Sigmoid colon (tissue), 7 donors: ENCODE measurements around the gene TEKT3. TPM values are rescaled to one million over a fixed set of nuclear protein-coding genes. Genes with fewer than 3 reads are reported as not detected.

ENCODE experiments used
- DNase-seq: peaks from one replicate; pipeline ENCODE4 v3.0.0-alpha.2; 2019
- H3K27ac ChIP-seq, 4 donors: fragments of 200-600 bp; sonication (generic); one replicate each; pipeline ENCODE4 v1.5.1; 2016 to 2019; ENCODE audit warnings: mild to moderate bottlenecking in 1 of 4
- H3K27me3 ChIP-seq, 3 donors: fragments of 200-600 bp; sonication (generic); one replicate each; pipeline ENCODE4 v1.5.1; 2019; ENCODE audit warnings: mild to moderate bottlenecking in 1 of 3
- H3K36me3 ChIP-seq, 4 donors: fragments of 200-600 bp; sonication (generic); one replicate each; pipeline ENCODE4 v1.5.1; 2016 to 2019
- H3K4me1 ChIP-seq, 4 donors: fragments of 200-600 bp; sonication (generic); one replicate each; pipeline ENCODE4 v1.5.1; 2017 to 2019
- H3K4me3 ChIP-seq, 4 donors: fragments of 200-600 bp; sonication (generic); one replicate each; pipeline ENCODE4 v1.5.1; 2017 to 2019; ENCODE audit warnings: mild to moderate bottlenecking in 2 of 4, moderate library complexity in 1 of 4
- H3K9me3 ChIP-seq, 4 donors: fragments of 200-600 bp in 3 of 4; sonication (generic) in 3 of 4; one replicate each; pipeline versions ENCODE4 v1.5.1 to v1.6.1; 2013 to 2019
- CTCF ChIP-seq, 4 experiments: fragments of 450-650 bp in 3 of 4; fragments of 200-600 bp in 1 of 4; IDR thresholded peaks; one replicate each; pipeline ENCODE4 v1.5.1; 2016 to 2019; ENCODE audit warnings: antibody characterized with exemption in 4 of 4, mild to moderate bottlenecking in 3 of 4, moderate library complexity in 2 of 4
- EP300 ChIP-seq, 4 donors: sonication (generic); formaldehyde crosslinking; IDR thresholded peaks; one replicate each; pipeline ENCODE4 v1.6.1; 2017; ENCODE audit warnings: antibody characterized with exemption in 4 of 4
- POLR2A ChIP-seq, 2 donors: fragments of 450-650 bp; IDR thresholded peaks; one replicate each; pipeline ENCODE4 v1.6.1; 2016; ENCODE audit warnings: antibody characterized with exemption in 2 of 2, mild to moderate bottlenecking in 2 of 2, moderate library complexity in 2 of 2
- POLR2AphosphoS5 ChIP-seq, 4 donors: sonication (generic); formaldehyde crosslinking; IDR thresholded peaks; one replicate each; pipeline ENCODE4 v1.6.1; 2017; ENCODE audit warnings: antibody characterized with exemption in 4 of 4
- WGBS, 2 donors: extraction: QIAGEN DNeasy Blood & Tissue Kit; methylation state at CpG; one replicate each; pipeline ENCODE4 v1.1.7; 2013; 5-methylcytosine and 5-hydroxymethylcytosine counted together
- intact Hi-C: fragments of 100-400 bp; cut with DNase I; formaldehyde crosslinking; loops from one replicate; pipeline ENCODE4 v1.15.1; 2023
- polyA plus RNA-seq, 3 donors: library from polyadenylated mRNA; stranded (reverse); fragments of 200-250 nt; gene quantifications; one replicate each; pipeline ENCODE4 v1.2.3, GENCODE V29; 2013
- total RNA-seq, 4 donors: library from RNA; depleted of rRNA; stranded (reverse); fragments of >200 nt; gene quantifications; one replicate each; pipeline ENCODE4 v1.1.0, GENCODE V29; 2016
- donor health status: healthy with polysubstance abuse.
- donor health status: Bipolar disorder and iron deficiency.
- donor health status: healthy.

Gene TEKT3
- total and polyA plus RNA-seq, 7 donors, result 0.26 to 1.8 TPM; not detected in 5

- intact Hi-C loops, result no loop called here
- Histone ChIP-seq H3K27ac (no peak overlapping the region), H3K4me3 (no peak overlapping the region), H3K27me3 (no peaks in the 10 kb centered on the region), H3K36me3 (no peaks in the 10 kb centered on the region), H3K4me1 (peaks cover 0 to 26% (median 21%) of the 10 kb centered on the region in 4 donors), H3K9me3 (no peaks in the 10 kb centered on the region)
- DNase-seq, result no peak
- 91 to 92% methylated on average over 6 of the region's 6 CpGs for WGBS, 2 donors
- TF ChIP-seq POLR2A (IDR thresholded peaks at IDR 0.05) (no peak), POLR2AphosphoS5 (IDR thresholded peaks at IDR 0.05) (no peak), EP300 (IDR thresholded peaks at IDR 0.05) (no peak), CTCF (IDR thresholded peaks at IDR 0.05) (no peak)
These were observed 50.8 kb downstream of the TEKT3 start for GRCh38 chr17:15290605-15291004.

GRCh38 chr17:15289285-15290183 is 51.9 kb downstream of the TEKT3 start:
- intact Hi-C loops, result no loop called here
- H3K4me1 ChIP-seq, result peaks cover 0 to 29% (median 21%) of the 10 kb centered on the region in 4 donors
- no peak overlapping the region for H3K27ac ChIP-seq
- H3K4me3 ChIP-seq, result no peak overlapping the region
- TF ChIP-seq POLR2AphosphoS5 (IDR thresholded peaks at IDR 0.05) (no peak), CTCF (IDR thresholded peaks at IDR 0.05) (no peak)
- DNase-seq, result no peak
- no peaks in the 10 kb centered on the region for H3K27me3 ChIP-seq
- 65 to 77% methylated on average over 22 of the region's 22 CpGs for WGBS, 2 donors
- no peaks in the 10 kb centered on the region for H3K9me3 ChIP-seq
- no peaks in the 10 kb centered on the region for H3K36me3 ChIP-seq

DNA sequence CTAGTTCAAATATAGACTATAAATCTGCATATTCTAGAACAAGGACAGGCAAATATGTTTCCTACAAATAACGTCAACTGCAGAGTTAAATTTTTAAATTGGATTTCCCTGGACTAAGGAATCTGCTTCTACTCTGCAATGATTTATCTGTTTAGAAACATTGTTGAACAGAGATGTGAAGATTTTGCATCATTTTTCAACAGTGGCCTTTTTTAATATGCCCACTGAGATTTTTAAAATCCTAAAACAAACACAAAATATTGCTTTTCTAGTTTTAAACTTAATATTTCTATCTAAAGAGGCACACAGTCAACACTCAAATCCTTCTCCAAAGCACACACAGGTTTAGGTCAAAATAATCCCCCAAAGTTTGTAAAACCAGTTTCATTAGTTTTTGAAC is 52.5 kb downstream of the TEKT3 start:
- DNase-seq, result no peak
- 75 to 91% methylated on average over 1 of the region's 1 CpG for WGBS, 2 donors

DNA sequence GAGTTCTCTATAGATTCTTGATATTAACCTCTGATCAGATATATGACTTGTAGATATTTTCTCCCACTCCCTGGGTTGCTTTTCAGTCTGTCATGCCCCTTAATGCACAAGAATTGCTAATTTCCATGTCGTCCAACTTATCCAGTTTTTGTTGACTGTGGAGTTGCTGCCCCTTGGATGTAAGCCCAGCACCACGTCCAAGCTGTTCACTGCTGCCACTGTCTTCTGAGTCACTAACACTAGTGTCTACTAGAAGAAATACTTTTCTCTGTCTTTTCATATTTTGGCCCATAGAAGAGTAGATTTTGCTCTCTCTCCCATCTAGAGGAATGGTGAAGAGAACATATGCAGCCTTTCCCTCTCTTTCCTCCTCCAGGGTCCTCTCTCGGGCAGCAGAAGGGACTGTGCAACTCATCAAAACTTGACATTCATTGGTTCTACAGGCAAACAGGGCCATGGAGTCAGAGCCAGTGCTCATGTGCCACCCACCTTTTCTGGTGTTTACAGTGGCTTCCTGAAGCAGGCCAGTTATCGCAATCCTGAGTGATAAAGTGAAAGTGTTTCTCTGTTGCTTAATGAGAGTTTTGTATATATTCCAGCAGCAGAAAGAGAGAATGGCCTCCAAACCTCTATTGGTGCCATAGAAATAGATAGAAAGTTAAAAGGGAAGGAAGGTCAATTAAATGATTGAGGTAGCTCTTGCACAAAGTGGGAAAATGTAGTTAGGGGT is 53.7 kb downstream of the TEKT3 start:
- DNase-seq, result peak; percentile 81
- H3K4me1 ChIP-seq, result peaks cover 0 to 29% (median 21%) of the 10 kb centered on the region in 4 donors
- no peaks in the 10 kb centered on the region for H3K9me3 ChIP-seq
- H3K27me3 ChIP-seq, result no peaks in the 10 kb centered on the region
- WGBS, 2 donors, result 69 to 74% methylated on average over 4 of the region's 4 CpGs
- peak overlapping the region in 2 of 4 donors; percentile 8 to 14 for H3K4me3 ChIP-seq
- peak overlapping the region in 3 of 4 donors; percentile 44 to 55 (median 49) for H3K27ac ChIP-seq
- TF ChIP-seq POLR2AphosphoS5 (IDR thresholded peaks at IDR 0.05) (no peak), EP300 (IDR thresholded peaks at IDR 0.05) (no peak), CTCF (IDR thresholded peaks at IDR 0.05) (no peak), POLR2A (IDR thresholded peaks at IDR 0.05) (no peak)
- intact Hi-C loops, result no loop called here
- no peaks in the 10 kb centered on the region for H3K36me3 ChIP-seq

More for the DNA sequence above, 52.5 kb downstream of the TEKT3 start:
- Histone ChIP-seq H3K9me3 (no peaks in the 10 kb centered on the region), H3K4me3 (no peak overlapping the region), H3K4me1 (peaks cover 0 to 29% (median 21%) of the 10 kb centered on the region in 4 donors), H3K36me3 (no peaks in the 10 kb centered on the region), H3K27me3 (no peaks in the 10 kb centered on the region), H3K27ac (no peak overlapping the region)
- intact Hi-C loops, result no loop called here
- TF ChIP-seq POLR2A (IDR thresholded peaks at IDR 0.05) (no peak), POLR2AphosphoS5 (IDR thresholded peaks at IDR 0.05) (no peak), CTCF (IDR thresholded peaks at IDR 0.05) (no peak), EP300 (IDR thresholded peaks at IDR 0.05) (no peak)
